Mucosa of descending colon (tissue), 3 donors: ENCODE measurements around the gene MRPS11. TPM values are rescaled to one million over a fixed set of nuclear protein-coding genes. Genes with fewer than 3 reads are reported as not detected.

Experiments used
- ATAC-seq: fragments of 200-7000 bp; cut with Tn5 transposase; one replicate; pipeline ENCODE4 v1.9.1; 2020; ENCODE audit warnings: mild to moderate bottlenecking, moderate library complexity
- DNase-seq, 3 donors: peaks; one replicate each; pipeline ENCODE4 v3.0.0-alpha.2; 2020
- H3K36me3 ChIP-seq: fragments of 200-600 bp; one replicate; pipeline ENCODE4 v1.8.0; 2021; ENCODE audit warnings: low read depth, mild to moderate bottlenecking
- H3K4me1 ChIP-seq: fragments of 200-600 bp; one replicate; pipeline ENCODE4 v1.8.0; 2021; ENCODE audit warnings: low read depth, mild to moderate bottlenecking
- H3K4me3 ChIP-seq: fragments of 200-600 bp; one replicate; pipeline ENCODE4 v1.8.0; 2021; ENCODE audit warnings: mild to moderate bottlenecking
- H3K9me3 ChIP-seq: fragments of 200-600 bp; one replicate; pipeline ENCODE4 v1.8.0; 2021; ENCODE audit warnings: mild to moderate bottlenecking
- intact Hi-C, 2 donors: fragments of 100-400 bp; cut with DNase I in 1 of 2; cut with micrococcal nuclease in 1 of 2; formaldehyde crosslinking; loops; one replicate each; pipeline versions ENCODE4 v1.11.0 to v1.11.1; 2022; cut with DNase I, micrococcal nuclease
- total RNA-seq, 3 donors: library from RNA; stranded (reverse); fragmentation: NEBNext Ultra II Directional in 2 of 3; extraction: Animal tissue kit (Norgen Biotek cat#: 25700) in 2 of 3; gene quantifications; one replicate each; pipeline versions ENCODE4 v1.2.1 to v1.2.4, GENCODE V29; 2021 to 2023
- TF ChIP-seq, protein P1 (sequence below): fragments of 200-600 bp; IDR thresholded peaks from one replicate; pipeline ENCODE4 v1.8.0; 2022; ENCODE audit warnings: antibody characterized with exemption, mild to moderate bottlenecking
- donor health status: DM: no; HTN: no; CAD: no; lungs with moderate emphysema.
- donor health status: DM: no; HTN: no; CAD: no.
- donor health status: DM: no; HTN: yes; CAD: no.

The MRPS11 gene
- total RNA-seq, 3 donors from 2014 or later, result 44.7 to 54.6 (median 52.6) TPM

DNA sequence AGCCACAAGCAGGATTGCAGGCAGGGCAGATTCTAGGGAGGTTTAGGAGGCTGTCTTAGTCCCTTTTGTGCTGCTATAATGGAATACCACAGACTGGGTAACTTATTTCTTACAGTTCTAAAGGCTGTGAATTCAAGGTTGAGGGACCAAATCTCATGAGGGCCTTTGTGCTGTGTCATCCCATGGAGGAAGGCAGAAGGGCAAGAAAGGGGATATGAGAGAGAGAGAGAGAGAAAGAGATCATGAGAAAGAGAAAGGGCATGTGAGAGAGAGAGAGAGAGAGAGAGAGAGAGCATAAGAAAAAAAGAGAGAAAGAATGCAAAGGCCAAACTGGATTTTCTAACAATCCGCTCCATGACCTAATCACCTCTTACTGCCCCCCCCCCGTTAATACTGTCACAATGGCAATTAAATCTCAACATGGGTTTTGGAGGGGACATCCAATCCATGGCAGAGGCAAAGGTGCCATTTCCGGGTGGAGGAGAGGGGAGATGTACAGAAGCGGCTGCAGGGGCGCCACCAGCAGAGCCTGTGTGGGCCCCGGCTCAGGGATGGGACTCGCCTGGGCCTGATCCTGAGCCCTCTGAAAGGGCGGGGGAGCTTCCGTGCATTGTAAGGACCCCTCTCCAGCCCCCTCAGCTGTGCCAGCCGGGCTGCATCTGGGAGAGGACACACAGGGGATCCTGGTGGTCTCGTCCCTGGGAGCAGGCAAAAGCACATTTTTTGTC, 20.5 kb downstream of the MRPS11 start:
- intact Hi-C loops, result no loop called here
- no peaks in the 10 kb centered on the region for H3K36me3 ChIP-seq
- no peak overlapping the region for H3K4me3 ChIP-seq
- DNase-seq (no peak), ATAC-seq (no peak)
- TF ChIP-seq, protein P1, sequence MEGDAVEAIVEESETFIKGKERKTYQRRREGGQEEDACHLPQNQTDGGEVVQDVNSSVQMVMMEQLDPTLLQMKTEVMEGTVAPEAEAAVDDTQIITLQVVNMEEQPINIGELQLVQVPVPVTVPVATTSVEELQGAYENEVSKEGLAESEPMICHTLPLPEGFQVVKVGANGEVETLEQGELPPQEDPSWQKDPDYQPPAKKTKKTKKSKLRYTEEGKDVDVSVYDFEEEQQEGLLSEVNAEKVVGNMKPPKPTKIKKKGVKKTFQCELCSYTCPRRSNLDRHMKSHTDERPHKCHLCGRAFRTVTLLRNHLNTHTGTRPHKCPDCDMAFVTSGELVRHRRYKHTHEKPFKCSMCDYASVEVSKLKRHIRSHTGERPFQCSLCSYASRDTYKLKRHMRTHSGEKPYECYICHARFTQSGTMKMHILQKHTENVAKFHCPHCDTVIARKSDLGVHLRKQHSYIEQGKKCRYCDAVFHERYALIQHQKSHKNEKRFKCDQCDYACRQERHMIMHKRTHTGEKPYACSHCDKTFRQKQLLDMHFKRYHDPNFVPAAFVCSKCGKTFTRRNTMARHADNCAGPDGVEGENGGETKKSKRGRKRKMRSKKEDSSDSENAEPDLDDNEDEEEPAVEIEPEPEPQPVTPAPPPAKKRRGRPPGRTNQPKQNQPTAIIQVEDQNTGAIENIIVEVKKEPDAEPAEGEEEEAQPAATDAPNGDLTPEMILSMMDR, result no peak
- H3K9me3 ChIP-seq, result no peaks in the 10 kb centered on the region
- no peaks in the 10 kb centered on the region for H3K4me1 ChIP-seq

DNA sequence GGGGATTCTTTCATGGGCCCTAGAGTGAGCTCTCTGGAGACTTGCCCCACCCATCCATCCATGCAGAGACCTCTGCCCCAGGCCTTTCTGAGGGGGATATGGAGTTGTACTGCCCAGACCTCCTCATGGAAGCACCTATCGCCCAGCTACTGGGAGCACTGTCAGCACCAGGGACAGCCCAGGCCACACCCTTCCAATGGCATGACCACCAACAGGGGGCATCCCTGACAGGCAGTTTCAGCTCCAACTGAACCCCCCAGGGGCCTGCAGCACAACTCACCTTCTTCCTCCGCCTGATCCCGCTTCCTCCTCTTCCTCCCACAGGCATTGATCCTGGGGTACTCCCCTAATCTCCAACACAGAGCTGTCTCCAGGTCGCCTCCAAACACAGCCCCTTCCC, 21.8 kb downstream of the MRPS11 start:
- Histone ChIP-seq H3K9me3 (no peaks in the 10 kb centered on the region), H3K36me3 (no peaks in the 10 kb centered on the region), H3K4me1 (no peaks in the 10 kb centered on the region), H3K4me3 (no peak overlapping the region)
- no peak for DNase-seq
- ATAC-seq, result no peak
- intact Hi-C loops, result no loop called here
- TF ChIP-seq, protein P1, result no peak

DNA sequence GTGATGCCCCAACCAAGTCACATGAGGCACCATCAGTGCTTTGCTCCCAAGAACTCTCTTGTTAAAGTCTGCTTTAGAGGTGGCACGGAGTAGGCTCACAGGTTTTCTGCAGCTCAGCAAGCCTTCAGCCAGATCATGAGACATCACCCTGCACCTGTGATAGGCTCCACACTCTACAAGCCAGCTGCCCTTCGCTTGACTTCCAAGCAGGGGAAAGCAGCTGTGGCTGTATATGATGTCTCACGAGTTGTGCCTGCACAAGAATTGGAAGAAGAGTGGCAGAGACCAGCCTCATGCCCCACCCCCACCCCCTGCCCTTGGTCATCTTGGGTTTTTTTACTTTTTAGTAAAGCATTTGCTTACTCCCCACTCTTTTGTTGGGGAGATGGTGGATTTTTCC, 22.5 kb downstream of the MRPS11 start:
- H3K4me1 ChIP-seq, result no peaks in the 10 kb centered on the region
- H3K36me3 ChIP-seq, result no peaks in the 10 kb centered on the region
- no peak overlapping the region for H3K4me3 ChIP-seq
- no peak for ATAC-seq
- DNase-seq, result no peak
- H3K9me3 ChIP-seq, result no peaks in the 10 kb centered on the region
- intact Hi-C loops, result no loop called here
- TF ChIP-seq, protein P1, result no peak

DNA sequence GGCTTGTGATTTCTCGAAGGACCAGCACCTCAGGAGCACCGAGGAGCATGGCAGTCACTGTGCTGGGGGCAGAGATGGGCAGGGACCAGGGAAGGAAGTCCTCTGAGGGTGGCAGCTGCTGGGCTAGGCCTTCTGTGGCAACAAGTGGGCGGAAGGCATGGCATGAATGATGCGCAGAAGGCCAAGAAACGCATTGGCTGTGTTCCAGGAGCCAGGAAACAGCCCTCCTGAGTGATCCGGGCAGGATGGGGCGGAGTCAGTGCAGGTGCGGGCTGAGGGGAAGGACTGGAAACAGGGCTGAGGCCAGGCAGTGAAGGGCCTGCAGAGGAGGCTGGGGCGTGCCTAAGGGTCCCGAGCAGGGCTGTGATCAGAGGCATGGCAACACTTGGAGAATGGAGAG, 23.6 kb downstream of the MRPS11 start:
- intact Hi-C loops, result no loop called here
- Histone ChIP-seq H3K4me1 (no peaks in the 10 kb centered on the region), H3K36me3 (no peaks in the 10 kb centered on the region), H3K4me3 (no peak overlapping the region), H3K9me3 (no peaks in the 10 kb centered on the region)
- peak; percentile 59 for ATAC-seq
- DNase-seq, result peak in 2 of 3 donors; percentile 31 to 50
- TF ChIP-seq, protein P1, result no peak

DNA sequence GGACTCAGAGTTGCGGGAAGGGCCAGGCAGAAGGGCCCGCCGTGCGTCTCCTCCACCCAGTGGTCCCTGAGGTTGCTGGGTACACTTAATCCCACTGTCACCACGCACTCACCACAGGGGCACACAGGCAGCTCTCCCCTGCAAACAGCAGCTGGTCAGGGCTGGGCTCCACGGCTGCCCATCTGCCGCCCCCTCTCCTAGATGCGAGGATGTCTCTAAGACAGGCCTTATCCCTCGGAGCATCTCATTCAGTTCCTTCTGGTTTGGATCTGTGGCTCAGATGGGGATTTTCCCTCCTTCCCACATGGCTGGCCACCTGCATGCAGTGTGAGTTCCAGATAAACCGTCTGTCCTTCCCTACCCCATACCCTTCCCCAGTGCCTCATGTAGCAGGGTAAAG, 26.3 kb downstream of the MRPS11 start:
- intact Hi-C loops, result no loop called here
- TF ChIP-seq, protein P1, result no peak
- H3K4me1 ChIP-seq, result no peaks in the 10 kb centered on the region
- H3K9me3 ChIP-seq, result no peaks in the 10 kb centered on the region
- DNase-seq (no peak), ATAC-seq (no peak)
- H3K36me3 ChIP-seq, result no peaks in the 10 kb centered on the region
- no peak overlapping the region for H3K4me3 ChIP-seq
